ENCODE results near the gene UBL4B.

- TF ChIP-seq CTCF (optimal IDR thresholded peaks at IDR 0.05 in 1 of 3, IDR thresholded peaks at IDR 0.05 in 1 of 3, conservative IDR thresholded peaks at IDR 0.05 in 1 of 3; ENCODE audit: extremely low read depth in 1 of 3, insufficient read depth in 2 of 3, low read length in 3 of 3): no peak
- no peak for TF ChIP-seq EZH2 (IDR thresholded peaks at IDR 0.05; ENCODE audit: low read length)
Observed at GRCh38 chr1:110098222-110099026, 13.8 kb upstream of the UBL4B start.

All from keratinocyte (primary cell).